IMR-90 (cell line): Measurements from ENCODE around the gene LTC4S. TPM values are rescaled to one million over a fixed set of nuclear protein-coding genes. Genes with fewer than 3 reads are reported as not detected.

Source experiments
- ATAC-seq: fragments of 200-7000 bp; cut with Tn5 transposase; 2 replicates; pipeline ENCODE4 v1.9.1; 2020; ENCODE audit warnings: low read depth, mild to moderate bottlenecking, moderate library complexity
- BruUV-seq: library from RNA; stranded (reverse); fragments of 400-500 nt; replicated peaks from 2 replicates; lab custom pipeline; 2021; lab: Mats Ljungman, UMichigan
- CTCF ChIA-PET: fragments of 300-600 bp; formaldehyde crosslinking; extraction: SDS; loops from one replicate; lab custom pipeline; 2021; ENCODE audit warnings: antibody characterized with exemption; lab: Yijun Ruan, JAX
- POLR2A ChIA-PET: fragments of 300-600 bp; sonication (Branson Sonifier 250); formaldehyde crosslinking; loops from one replicate; lab custom pipeline; 2022; ENCODE audit warnings: antibody characterized with exemption; ENCODE audit not compliant: unreplicated experiment; lab: Charles Lee
- DNase-seq: peaks from one replicate; pipeline ENCODE4 v3.0.0; 2013
- H2AFZ ChIP-seq: replicated peaks from 2 replicates; pipeline ENCODE3; 2013; ENCODE audit warnings: low read length, mild to moderate bottlenecking; ENCODE audit not compliant: poor library complexity
- H2AK5ac ChIP-seq: 2 replicates; pipeline ENCODE4 v1.6.1; 2013; ENCODE audit warnings: low read depth, low read length, inconsistent platforms
- H2AK9ac ChIP-seq: replicated peaks from 2 replicates; pipeline ENCODE3; 2013; ENCODE audit warnings: mild to moderate bottlenecking, low read depth, low read length, moderate library complexity; ENCODE audit not compliant: poor library complexity
- H2BK120ac ChIP-seq: 2 replicates; pipeline ENCODE4 v1.6.1; 2013; ENCODE audit warnings: low read depth, low read length, inconsistent platforms
- H2BK15ac ChIP-seq: 3 replicates; pipeline ENCODE4 v1.6.1; 2013; ENCODE audit warnings: low read depth, low read length, inconsistent platforms
- H2BK20ac ChIP-seq: 2 replicates; pipeline ENCODE4 v1.6.1; 2013; ENCODE audit warnings: low read depth, mild to moderate bottlenecking, inconsistent platforms, low read length, moderate library complexity
- H2BK5ac ChIP-seq: 2 replicates; pipeline ENCODE4 v1.6.1; 2013; ENCODE audit warnings: mild to moderate bottlenecking, low read depth, low read length, inconsistent platforms; ENCODE audit not compliant: poor library complexity, severe bottlenecking
- H3K14ac ChIP-seq: replicated peaks from 2 replicates; pipeline ENCODE4 v1.6.1; 2013; ENCODE audit warnings: low read depth, low read length, inconsistent platforms
- H3K18ac ChIP-seq: 2 replicates; pipeline ENCODE4 v1.6.1; 2013; ENCODE audit warnings: low read depth, low read length, control low read depth
- H3K23ac ChIP-seq: 2 replicates; pipeline ENCODE4 v1.6.1; 2013; ENCODE audit warnings: low read depth, low read length, inconsistent platforms
- H3K27ac ChIP-seq: 2 replicates; pipeline ENCODE4 v1.5.1; 2013; ENCODE audit warnings: mild to moderate bottlenecking, control low read depth, low read length; ENCODE audit not compliant: insufficient read depth
- H3K27me3 ChIP-seq: 2 replicates; pipeline ENCODE4 v1.6.1; 2013; ENCODE audit warnings: low read length; ENCODE audit not compliant: control insufficient read depth, insufficient read depth
- H3K36me3 ChIP-seq: 2 replicates; pipeline ENCODE4 v1.6.1; 2013; ENCODE audit warnings: low read length, mixed read lengths; ENCODE audit not compliant: control insufficient read depth, insufficient read depth
- H3K4ac ChIP-seq: 2 replicates; pipeline ENCODE4 v1.6.1; 2013; ENCODE audit warnings: low read depth, low read length, inconsistent platforms
- H3K4me1 ChIP-seq: 2 replicates; pipeline ENCODE4 v1.6.1; 2013; ENCODE audit warnings: low read length, mixed read lengths; ENCODE audit not compliant: control insufficient read depth, insufficient read depth
- H3K4me2 ChIP-seq: 2 replicates; pipeline ENCODE4 v1.6.1; 2013; ENCODE audit warnings: low read depth, mild to moderate bottlenecking, control low read depth, low read length, moderate library complexity
- H3K4me3 ChIP-seq: 2 replicates; pipeline ENCODE4 v1.5.1; 2013; ENCODE audit warnings: low read depth, mild to moderate bottlenecking, control low read depth, low read length, moderate library complexity; ENCODE audit not compliant: insufficient read depth
- H3K56ac ChIP-seq: 2 replicates; pipeline ENCODE4 v1.6.1; 2013; ENCODE audit warnings: low read length, inconsistent platforms; ENCODE audit not compliant: insufficient read depth; ENCODE audit errors: extremely low read depth
- H3K79me1 ChIP-seq, 2 experiments: 2 replicates each; pipeline ENCODE4 v1.6.1; 2013; ENCODE audit warnings: low read length in 2 of 2, inconsistent platforms in 1 of 2, low read depth in 1 of 2
- H3K9ac ChIP-seq: 2 replicates; pipeline ENCODE4 v1.6.1; 2013; ENCODE audit warnings: low read depth, low read length, control low read depth
- H3K9me1 ChIP-seq: 2 replicates; pipeline ENCODE4 v1.6.1; 2013; ENCODE audit warnings: low read length, inconsistent platforms; ENCODE audit not compliant: insufficient read depth
- H3K9me3 ChIP-seq: 2 replicates; pipeline ENCODE4 v1.6.1; 2013; ENCODE audit warnings: low read length; ENCODE audit not compliant: control insufficient read depth, insufficient read depth
- H4K20me1 ChIP-seq: 2 replicates; pipeline ENCODE4 v1.6.1; 2013; ENCODE audit warnings: low read length, inconsistent platforms; ENCODE audit not compliant: insufficient read depth
- H4K5ac ChIP-seq: 2 replicates; pipeline ENCODE4 v1.6.1; 2013; ENCODE audit warnings: mild to moderate bottlenecking, low read depth, low read length, control low read depth
- H4K8ac ChIP-seq, 2 experiments: 2 replicates each; pipeline ENCODE4 v1.6.1; 2013; ENCODE audit warnings: low read depth in 2 of 2, low read length in 2 of 2, control low read depth in 1 of 2, inconsistent platforms in 1 of 2
- H4K91ac ChIP-seq: 2 replicates; pipeline ENCODE4 v1.6.1; 2013; ENCODE audit warnings: low read depth, low read length, inconsistent platforms; ENCODE audit not compliant: insufficient read depth
- BHLHE40 ChIP-seq: fragments of 150-350 bp; IDR thresholded peaks from 2 replicates; pipeline ENCODE4 v1.6.1; 2016; ENCODE audit warnings: mild to moderate bottlenecking, low read depth, low read length
- CEBPB ChIP-seq: IDR thresholded peaks from 2 replicates; pipeline ENCODE4 v1.6.1; 2012; ENCODE audit warnings: low read depth, low read length, improper control_type of control experiment
- CHD1 ChIP-seq: IDR thresholded peaks from 2 replicates; pipeline ENCODE4 v1.6.1; 2012; ENCODE audit warnings: low read depth, low read length, improper control_type of control experiment
- FOS ChIP-seq: fragments of 150-350 bp; IDR thresholded peaks from 2 replicates; pipeline ENCODE4 v1.6.1; 2016; ENCODE audit warnings: low read depth, low read length
- MAFK ChIP-seq: IDR thresholded peaks from 2 replicates; pipeline ENCODE4 v1.6.1; 2012; ENCODE audit warnings: low read depth, low read length, improper control_type of control experiment
- MAZ ChIP-seq: IDR thresholded peaks from 2 replicates; pipeline ENCODE4 v1.6.1; 2012; ENCODE audit warnings: low read depth, mild to moderate bottlenecking, low read length, improper control_type of control experiment, moderate library complexity, borderline replicate concordance
- MXI1 ChIP-seq: IDR thresholded peaks from 2 replicates; pipeline ENCODE4 v1.6.1; 2012; ENCODE audit warnings: low read depth, mild to moderate bottlenecking, low read length, moderate library complexity, borderline replicate concordance
- NFE2L2 ChIP-seq: fragments of 150-350 bp; IDR thresholded peaks from 2 replicates; pipeline ENCODE4 v1.6.1; 2016; ENCODE audit warnings: low read depth, mild to moderate bottlenecking, low read length
- POLR2A ChIP-seq: IDR thresholded peaks from 2 replicates; pipeline ENCODE4 v1.6.1; 2012; ENCODE audit warnings: mild to moderate bottlenecking, low read depth, low read length
- RAD21 ChIP-seq: IDR thresholded peaks from 2 replicates; pipeline ENCODE4 v1.6.1; 2012; ENCODE audit warnings: low read length, improper control_type of control experiment
- RCOR1 ChIP-seq: IDR thresholded peaks from 2 replicates; pipeline ENCODE4 v1.6.1; 2012; ENCODE audit warnings: mild to moderate bottlenecking, low read length, improper control_type of control experiment; ENCODE audit not compliant: insufficient replicate concordance
- RFX5 ChIP-seq: IDR thresholded peaks from 2 replicates; pipeline ENCODE4 v1.8.0; 2012; ENCODE audit warnings: low read depth, mild to moderate bottlenecking, low read length, moderate library complexity
- SMC3 ChIP-seq: fragments of 150-350 bp; IDR thresholded peaks from 2 replicates; pipeline ENCODE4 v1.6.1; 2016; ENCODE audit warnings: low read depth, mild to moderate bottlenecking, antibody characterized with exemption, low read length, moderate library complexity
- WGBS, 2 experiments: methylation state at CpG; one replicate each; pipeline versions ENCODE4 v1.1.5 to v1.1.7; 2013; ENCODE audit warnings: missing lambda C conversion rate in 2 of 2; ENCODE audit not compliant: insufficient read length in 1 of 2; ENCODE audit errors: extremely low coverage in 2 of 2; 5-methylcytosine and 5-hydroxymethylcytosine counted together
- dilution Hi-C: fragments of 300-500 bp; cut with HindIII; formaldehyde crosslinking; loops from one replicate; pipeline ENCODE4 v1.14.3; 2018; ENCODE audit warnings: low sequenced_read_pairs; ENCODE audit not compliant: unreplicated experiment
- in situ Hi-C: fragments of 300-500 bp; cut with MboI; formaldehyde crosslinking; loops from 3 replicates; pipeline ENCODE4 v1.14.3; 2019; ENCODE audit warnings: low sequenced_read_pairs, inconsistent platforms, mixed read lengths
- intact Hi-C: fragments of 100-400 bp; cut with micrococcal nuclease; formaldehyde crosslinking; loops from 2 replicates; pipeline ENCODE4 v1.10.0; 2022
- polyA plus RNA-seq, 3 experiments: library from polyadenylated mRNA; depleted of rRNA; stranded (reverse); fragments of >200 nt; gene quantifications; 2 replicates each; pipeline ENCODE4 v1.2.3, GENCODE V29; 2012; ENCODE audit warnings: low replicate concordance in 1 of 3
- total RNA-seq: library from RNA; depleted of rRNA; stranded (reverse); fragments of >200 nt; gene quantifications from 2 replicates; pipeline ENCODE4 v1.2.3, GENCODE V29; 2012
- TF ChIP-seq, protein P1 (sequence below): fragments of 150-350 bp; IDR thresholded peaks from 2 replicates; pipeline ENCODE4 v1.6.1; 2016; ENCODE audit warnings: low read depth, mild to moderate bottlenecking, low read length, moderate library complexity, borderline replicate concordance
- TF ChIP-seq, protein P2 (sequence below): fragments of 150-350 bp; IDR thresholded peaks from 2 replicates; pipeline ENCODE4 v1.6.1; 2017; ENCODE audit warnings: mild to moderate bottlenecking, antibody characterized with exemption, low read length, low read depth
- TF ChIP-seq, protein P3 (sequence below): conservative IDR thresholded peaks from 2 replicates; pipeline ENCODE4 v1.5.1; 2012; ENCODE audit warnings: mild to moderate bottlenecking, low read depth, low read length, improper control_type of control experiment

The LTC4S gene
- total and polyA plus RNA-seq, 2 of the 4 experiments (the other 2 are of a cell fraction) = 0.72 TPM; not detected in 1

DNA sequence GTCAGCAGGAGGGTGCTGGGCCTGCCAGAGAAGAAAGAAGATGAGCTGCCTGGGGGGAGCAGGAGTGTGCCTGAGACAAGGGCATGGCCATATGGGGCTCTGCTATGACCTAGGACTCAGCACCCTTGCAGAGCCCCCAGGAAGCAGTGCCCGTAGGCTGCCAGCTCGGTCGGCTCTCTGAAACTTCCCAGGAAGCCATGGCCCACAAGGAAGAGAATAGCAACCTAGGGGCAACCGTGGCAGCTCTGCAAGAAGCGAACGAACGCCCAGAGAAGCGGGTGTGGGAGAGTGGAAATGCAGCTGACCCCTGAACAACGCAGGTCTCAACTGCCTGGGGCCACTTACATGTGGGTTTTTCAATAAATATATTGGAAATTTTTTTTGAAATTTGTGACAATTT lies 10.7 kb upstream of the LTC4S start:
- Histone ChIP-seq H2BK5ac (no peak overlapping the region), H3K27me3 (no peaks in the 10 kb centered on the region), H2AK9ac (no peak overlapping the region), H2BK120ac (no peak overlapping the region), H3K4me1 (no peaks in the 10 kb centered on the region), H3K18ac (no peak overlapping the region), H3K56ac (no peak overlapping the region), H4K8ac (no peak overlapping the region), H4K91ac (no peak overlapping the region), H4K20me1 (0 out of 2 replicates have a peak, but pooled peaks cover 3% of the 10 kb centered on the region), H2BK20ac (no peak overlapping the region), H4K5ac (no peak overlapping the region), H2AFZ (no peak overlapping the region), H3K14ac (no peak overlapping the region), H3K9me1 (no peaks in the 10 kb centered on the region), H2BK15ac (no peak overlapping the region), H3K9ac (no peak overlapping the region), H3K4me2 (no peak overlapping the region), H3K79me1 (peaks cover 0 to 2% of the 10 kb centered on the region in 2 experiments; a peak in 1 of 4 replicates), H2AK5ac (no peak overlapping the region), H3K4me3 (no peak overlapping the region), H3K9me3 (no peaks in the 10 kb centered on the region), H3K36me3 (peaks cover 13% of the 10 kb centered on the region; the same call in 1 of the 2 replicates), H3K23ac (no peak overlapping the region), H3K27ac (no peak overlapping the region), H3K4ac (no peak overlapping the region)
- ChIA-PET CTCF (interaction anchor here (0.7 kb wide), 1 partner anchor 129 kb away, joined by 5 read pairs; no protein-coding TSS in a partner anchor), POLR2A (no interaction called here)
- dilution Hi-C loops (no loop called here), in situ Hi-C loops (no loop called here), intact Hi-C loops (no loop called here)
- no peak for DNase-seq
- BruUV-seq = no TSS peak
- no peak for ATAC-seq
- WGBS, 2 experiments = 98% methylated on average over 7 of the region's 9 CpGs; no CpG with 5 or more reads in 1 of the 2 experiments
- TF ChIP-seq, protein P1, sequence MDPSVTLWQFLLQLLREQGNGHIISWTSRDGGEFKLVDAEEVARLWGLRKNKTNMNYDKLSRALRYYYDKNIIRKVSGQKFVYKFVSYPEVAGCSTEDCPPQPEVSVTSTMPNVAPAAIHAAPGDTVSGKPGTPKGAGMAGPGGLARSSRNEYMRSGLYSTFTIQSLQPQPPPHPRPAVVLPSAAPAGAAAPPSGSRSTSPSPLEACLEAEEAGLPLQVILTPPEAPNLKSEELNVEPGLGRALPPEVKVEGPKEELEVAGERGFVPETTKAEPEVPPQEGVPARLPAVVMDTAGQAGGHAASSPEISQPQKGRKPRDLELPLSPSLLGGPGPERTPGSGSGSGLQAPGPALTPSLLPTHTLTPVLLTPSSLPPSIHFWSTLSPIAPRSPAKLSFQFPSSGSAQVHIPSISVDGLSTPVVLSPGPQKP = no peak
- TF ChIP-seq CEBPB = no peak
- no peak for TF ChIP-seq MXI1
- no peak for TF ChIP-seq FOS
- TF ChIP-seq MAZ = no peak
- no peak for TF ChIP-seq MAFK
- TF ChIP-seq RCOR1 = no peak
- TF ChIP-seq NFE2L2 = no peak
- no peak for TF ChIP-seq BHLHE40
- no peak for TF ChIP-seq CHD1
- no peak for TF ChIP-seq RFX5
- TF ChIP-seq POLR2A = no peak
- TF ChIP-seq, protein P2, sequence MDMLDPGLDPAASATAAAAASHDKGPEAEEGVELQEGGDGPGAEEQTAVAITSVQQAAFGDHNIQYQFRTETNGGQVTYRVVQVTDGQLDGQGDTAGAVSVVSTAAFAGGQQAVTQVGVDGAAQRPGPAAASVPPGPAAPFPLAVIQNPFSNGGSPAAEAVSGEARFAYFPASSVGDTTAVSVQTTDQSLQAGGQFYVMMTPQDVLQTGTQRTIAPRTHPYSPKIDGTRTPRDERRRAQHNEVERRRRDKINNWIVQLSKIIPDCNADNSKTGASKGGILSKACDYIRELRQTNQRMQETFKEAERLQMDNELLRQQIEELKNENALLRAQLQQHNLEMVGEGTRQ = no peak
- no peak for TF ChIP-seq SMC3
- TF ChIP-seq, protein P3, sequence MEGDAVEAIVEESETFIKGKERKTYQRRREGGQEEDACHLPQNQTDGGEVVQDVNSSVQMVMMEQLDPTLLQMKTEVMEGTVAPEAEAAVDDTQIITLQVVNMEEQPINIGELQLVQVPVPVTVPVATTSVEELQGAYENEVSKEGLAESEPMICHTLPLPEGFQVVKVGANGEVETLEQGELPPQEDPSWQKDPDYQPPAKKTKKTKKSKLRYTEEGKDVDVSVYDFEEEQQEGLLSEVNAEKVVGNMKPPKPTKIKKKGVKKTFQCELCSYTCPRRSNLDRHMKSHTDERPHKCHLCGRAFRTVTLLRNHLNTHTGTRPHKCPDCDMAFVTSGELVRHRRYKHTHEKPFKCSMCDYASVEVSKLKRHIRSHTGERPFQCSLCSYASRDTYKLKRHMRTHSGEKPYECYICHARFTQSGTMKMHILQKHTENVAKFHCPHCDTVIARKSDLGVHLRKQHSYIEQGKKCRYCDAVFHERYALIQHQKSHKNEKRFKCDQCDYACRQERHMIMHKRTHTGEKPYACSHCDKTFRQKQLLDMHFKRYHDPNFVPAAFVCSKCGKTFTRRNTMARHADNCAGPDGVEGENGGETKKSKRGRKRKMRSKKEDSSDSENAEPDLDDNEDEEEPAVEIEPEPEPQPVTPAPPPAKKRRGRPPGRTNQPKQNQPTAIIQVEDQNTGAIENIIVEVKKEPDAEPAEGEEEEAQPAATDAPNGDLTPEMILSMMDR = no peak
- TF ChIP-seq RAD21 = no peak
